ENCODE results near the gene SHISAL1.

SHISAL1 gene

DNA sequence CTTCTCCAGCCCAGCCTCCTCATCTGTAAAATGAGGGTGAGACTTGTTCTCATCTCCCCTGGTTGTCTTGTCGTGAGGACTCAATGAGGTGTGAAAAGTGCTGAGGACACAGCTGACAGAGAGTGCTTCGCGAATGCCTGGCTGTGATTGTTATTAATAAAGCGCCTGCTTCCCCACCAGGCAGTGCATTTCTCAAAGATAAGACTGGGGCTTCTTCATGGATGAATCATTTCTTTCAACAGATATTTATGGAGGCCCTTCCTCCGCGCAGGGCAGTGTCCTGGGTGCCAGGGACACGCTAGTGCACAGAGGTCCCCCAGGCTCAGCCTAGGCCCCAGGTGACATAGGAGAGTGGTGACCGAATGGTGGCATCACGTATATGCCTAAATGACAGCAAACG, 34.3 kb upstream of the SHISAL1 start:
- FAIRE-seq: no peak
- TF ChIP-seq TAF1 (IDR thresholded peaks at IDR 0.05; ENCODE audit: low read depth, low read length): no peak
- no peak for TF ChIP-seq POLR2AphosphoS5 (IDR thresholded peaks at IDR 0.05; ENCODE audit: low read depth, low read length)

DNA sequence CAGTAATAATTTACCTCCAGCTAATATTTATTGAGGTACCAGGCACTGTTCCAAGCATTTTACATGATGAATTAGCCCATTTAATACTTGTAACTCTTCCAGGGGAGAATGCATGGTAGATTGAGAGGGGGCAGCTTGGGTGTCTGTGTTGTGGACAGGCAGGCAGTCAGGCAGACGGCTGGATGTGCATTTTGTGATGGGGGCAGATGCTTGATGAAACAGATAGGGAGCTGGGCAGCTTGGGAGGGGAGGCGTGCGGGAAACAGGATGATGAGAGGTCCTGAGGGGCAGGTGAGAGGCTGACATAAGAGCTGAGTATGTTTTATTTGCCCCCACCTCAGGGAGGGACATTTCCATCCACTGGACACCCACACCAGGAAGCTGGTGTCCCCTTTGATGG, 33.1 kb upstream of the SHISAL1 start:
- no peak for FAIRE-seq
- no peak for TF ChIP-seq POLR2A (IDR thresholded peaks at IDR 0.05; ENCODE audit: low read depth, low read length)
- no peak for TF ChIP-seq POU2F2 (IDR thresholded peaks at IDR 0.05; ENCODE audit: low read depth, low read length)
- TF ChIP-seq TAF1 (IDR thresholded peaks at IDR 0.05; ENCODE audit: low read depth, low read length): no peak
- TF ChIP-seq PAX5 (IDR thresholded peaks at IDR 0.05; ENCODE audit: insufficient read depth, low read length, severe bottlenecking): no peak

More for the DNA sequence above, 34.3 kb upstream of the SHISAL1 start:
- no peak for DNase-seq (ENCODE audit: insufficient read length, low spot score)

GRCh38 chr22:44344407-44344806, 31.7 kb upstream of the SHISAL1 start:
- DNase-seq (ENCODE audit: insufficient read length, low spot score): no peak
- no peak for FAIRE-seq
- no peak for TF ChIP-seq SPI1 (IDR thresholded peaks at IDR 0.05; ENCODE audit: low read depth, low read length)
- no peak for TF ChIP-seq TAF1 (IDR thresholded peaks at IDR 0.05; ENCODE audit: low read depth, low read length)
- no peak for TF ChIP-seq POLR2A (IDR thresholded peaks at IDR 0.05; ENCODE audit: low read depth, low read length)
- no peak for TF ChIP-seq POLR2AphosphoS5 (IDR thresholded peaks at IDR 0.05; ENCODE audit: low read depth, low read length)
- TF ChIP-seq PAX5 (IDR thresholded peaks at IDR 0.05; ENCODE audit: insufficient read depth, low read length, severe bottlenecking): no peak
- no peak for TF ChIP-seq POU2F2 (IDR thresholded peaks at IDR 0.05; ENCODE audit: low read depth, low read length)

More for the DNA sequence above, 33.1 kb upstream of the SHISAL1 start:
- DNase-seq (ENCODE audit: insufficient read length, low spot score): no peak

DNA sequence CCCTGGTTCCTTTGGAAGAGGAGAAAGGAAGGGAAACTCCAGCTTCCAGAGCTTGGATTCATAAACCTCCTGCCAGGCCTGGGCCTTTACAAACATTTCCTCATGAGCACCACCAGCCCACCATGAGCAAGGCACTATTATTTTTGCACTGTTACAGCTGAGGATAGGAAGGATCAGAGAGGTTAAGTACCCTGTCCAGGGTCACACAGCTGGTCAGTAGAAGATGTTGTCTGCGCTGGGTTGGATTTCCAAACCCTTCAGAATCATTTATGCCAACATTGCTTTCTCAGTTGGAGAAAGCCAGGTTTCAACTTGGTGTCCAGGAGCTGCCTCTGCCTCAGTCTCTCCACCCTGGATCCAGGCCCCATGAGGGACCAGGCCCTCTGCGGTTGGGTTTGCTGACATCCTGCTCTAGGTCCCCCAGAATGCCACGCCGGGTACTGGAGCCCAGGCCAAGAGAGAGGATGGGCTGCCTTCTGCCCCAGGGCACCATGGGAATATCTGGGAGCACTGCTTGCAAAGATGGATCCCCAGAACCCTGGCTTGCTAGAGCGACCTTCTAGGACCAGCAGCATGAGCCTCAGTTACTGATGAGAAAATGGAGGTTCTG, 29.7 kb upstream of the SHISAL1 start:
- DNase-seq (ENCODE audit: insufficient read length, low spot score) (no peak), FAIRE-seq (no peak)
- TF ChIP-seq SPI1 (IDR thresholded peaks at IDR 0.05; ENCODE audit: low read depth, low read length): no peak
- TF ChIP-seq TAF1 (IDR thresholded peaks at IDR 0.05; ENCODE audit: low read depth, low read length): no peak
- no peak for TF ChIP-seq POLR2A (IDR thresholded peaks at IDR 0.05; ENCODE audit: low read depth, low read length)
- TF ChIP-seq POU2F2 (IDR thresholded peaks at IDR 0.05; ENCODE audit: low read depth, low read length): no peak
- TF ChIP-seq POLR2AphosphoS5 (IDR thresholded peaks at IDR 0.05; ENCODE audit: low read depth, low read length): no peak
- TF ChIP-seq PAX5 (IDR thresholded peaks at IDR 0.05; ENCODE audit: insufficient read depth, low read length, severe bottlenecking): no peak

DNA sequence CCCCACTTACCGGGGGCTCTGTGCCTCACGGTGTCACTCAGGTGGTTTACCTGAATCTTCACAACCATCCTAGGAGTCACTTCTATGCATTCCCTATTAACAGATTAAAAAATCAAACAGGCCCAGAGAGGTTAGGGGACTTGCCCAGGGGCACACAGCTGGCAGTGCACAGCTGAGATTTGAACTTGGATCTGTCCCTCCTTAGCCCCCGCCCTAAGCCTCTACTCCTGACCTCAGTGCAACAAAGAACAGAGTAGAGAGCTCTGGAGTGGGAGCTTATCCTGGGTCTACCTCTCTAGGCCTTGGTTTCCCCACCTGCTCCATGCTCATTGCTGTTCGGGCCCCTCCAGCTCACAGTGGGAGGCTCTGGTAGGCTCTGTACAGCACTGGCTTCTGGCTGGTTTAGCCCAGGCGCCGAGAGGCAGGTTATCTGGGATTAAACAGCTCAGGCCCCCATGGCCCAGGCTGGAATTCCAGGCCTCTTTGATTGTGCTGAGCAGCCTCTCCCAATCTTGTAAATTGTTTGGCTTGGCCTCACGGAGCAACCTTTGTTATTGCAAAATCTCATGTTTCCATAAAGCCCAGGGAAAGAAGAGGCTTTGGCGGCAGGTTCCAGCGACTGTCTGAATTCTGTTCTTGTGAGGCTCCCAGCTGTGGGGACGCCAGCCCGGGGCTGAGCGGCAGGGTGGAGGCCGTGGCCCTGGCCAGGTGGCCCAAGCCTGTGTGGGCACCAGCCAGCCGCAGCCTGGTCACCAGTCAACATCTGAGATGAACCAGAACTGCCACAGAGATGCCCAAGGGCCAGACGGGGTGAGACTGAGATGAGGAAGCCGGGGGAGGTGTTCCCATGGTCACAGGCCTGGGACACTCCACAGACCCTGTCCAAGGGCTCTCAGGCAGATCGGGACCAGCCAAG, 28.9 kb upstream of the SHISAL1 start:
- FAIRE-seq: no peak
- TF ChIP-seq POLR2A (IDR thresholded peaks at IDR 0.05; ENCODE audit: low read depth, low read length) (no peak), SPI1 (IDR thresholded peaks at IDR 0.05; ENCODE audit: low read depth, low read length) (no peak), POLR2AphosphoS5 (IDR thresholded peaks at IDR 0.05; ENCODE audit: low read depth, low read length) (no peak), PAX5 (IDR thresholded peaks at IDR 0.05; ENCODE audit: insufficient read depth, low read length, severe bottlenecking) (no peak), POU2F2 (IDR thresholded peaks at IDR 0.05; ENCODE audit: low read depth, low read length) (no peak), TAF1 (IDR thresholded peaks at IDR 0.05; ENCODE audit: low read depth, low read length) (no peak)
- DNase-seq (ENCODE audit: insufficient read length, low spot score): no peak

DNA sequence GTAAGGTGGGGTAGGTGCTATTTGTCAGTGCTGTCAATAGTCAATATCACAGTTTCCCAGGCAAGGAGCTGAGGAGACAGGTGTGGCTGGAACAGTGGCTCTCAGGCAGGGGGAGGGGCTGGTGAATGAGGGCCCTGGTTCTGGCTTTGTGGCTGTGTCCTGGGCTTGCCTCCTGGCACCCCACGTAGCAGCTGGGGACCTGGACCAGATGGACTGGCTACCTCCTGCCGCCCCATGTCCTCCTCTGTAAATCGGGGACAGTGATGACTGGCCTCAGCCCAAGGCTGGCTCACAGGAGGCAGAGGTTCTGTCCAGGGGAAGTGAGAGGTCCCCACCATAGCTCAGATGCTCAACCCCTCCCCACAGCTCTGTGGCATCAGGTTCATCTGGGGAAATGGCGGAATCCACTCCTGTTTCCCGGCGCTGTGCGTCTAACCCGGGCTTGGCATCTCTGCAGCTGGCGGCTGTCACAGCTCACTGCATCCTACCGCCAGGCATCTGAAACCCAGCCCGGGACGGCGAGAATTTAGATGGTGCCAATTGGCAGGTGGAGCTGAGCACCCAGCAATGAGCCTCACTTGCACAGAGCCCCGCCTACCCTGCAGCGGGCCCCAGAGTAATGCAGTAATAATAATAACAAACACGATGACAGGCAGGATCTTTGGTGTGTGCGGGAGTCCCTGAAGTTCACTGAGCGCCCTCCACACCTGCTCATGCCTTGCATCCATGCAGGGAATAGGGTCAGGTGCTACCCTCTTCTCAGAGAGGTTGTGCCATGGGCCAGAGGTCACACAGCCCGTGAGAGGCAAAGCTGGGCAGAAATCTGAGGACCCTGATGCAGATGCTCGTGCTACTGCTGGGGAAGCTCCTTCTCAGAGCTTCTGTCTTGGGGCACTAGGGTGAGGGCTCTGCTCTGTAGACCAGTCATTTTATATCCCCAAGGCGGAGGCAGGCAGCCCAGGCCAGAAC, 27.8 kb upstream of the SHISAL1 start:
- DNase-seq (ENCODE audit: insufficient read length, low spot score) (no peak), FAIRE-seq (no peak)
- TF ChIP-seq SPI1 (IDR thresholded peaks at IDR 0.05; ENCODE audit: low read depth, low read length) (no peak), POLR2AphosphoS5 (IDR thresholded peaks at IDR 0.05; ENCODE audit: low read depth, low read length) (no peak), PAX5 (IDR thresholded peaks at IDR 0.05; ENCODE audit: insufficient read depth, low read length, severe bottlenecking) (no peak), TAF1 (IDR thresholded peaks at IDR 0.05; ENCODE audit: low read depth, low read length) (no peak), POLR2A (IDR thresholded peaks at IDR 0.05; ENCODE audit: low read depth, low read length) (no peak), POU2F2 (IDR thresholded peaks at IDR 0.05; ENCODE audit: low read depth, low read length) (no peak)

GRCh38 chr22:44338906-44339305, 26.2 kb upstream of the SHISAL1 start:
- DNase-seq (ENCODE audit: insufficient read length, low spot score) (no peak), FAIRE-seq (no peak)
- TF ChIP-seq TAF1 (IDR thresholded peaks at IDR 0.05; ENCODE audit: low read depth, low read length) (no peak), SPI1 (IDR thresholded peaks at IDR 0.05; ENCODE audit: low read depth, low read length) (no peak), POU2F2 (IDR thresholded peaks at IDR 0.05; ENCODE audit: low read depth, low read length) (no peak), POLR2AphosphoS5 (IDR thresholded peaks at IDR 0.05; ENCODE audit: low read depth, low read length) (no peak), POLR2A (IDR thresholded peaks at IDR 0.05; ENCODE audit: low read depth, low read length) (no peak), PAX5 (IDR thresholded peaks at IDR 0.05; ENCODE audit: insufficient read depth, low read length, severe bottlenecking) (no peak)

GRCh38 chr22:44338177-44338810, 25.5 kb upstream of the SHISAL1 start:
- FAIRE-seq: no peak
- no peak for DNase-seq (ENCODE audit: insufficient read length, low spot score)
- no peak for TF ChIP-seq POLR2AphosphoS5 (IDR thresholded peaks at IDR 0.05; ENCODE audit: low read depth, low read length)
- no peak for TF ChIP-seq POLR2A (IDR thresholded peaks at IDR 0.05; ENCODE audit: low read depth, low read length)
- no peak for TF ChIP-seq SPI1 (IDR thresholded peaks at IDR 0.05; ENCODE audit: low read depth, low read length)
- TF ChIP-seq POU2F2 (IDR thresholded peaks at IDR 0.05; ENCODE audit: low read depth, low read length): no peak
- TF ChIP-seq PAX5 (IDR thresholded peaks at IDR 0.05; ENCODE audit: insufficient read depth, low read length, severe bottlenecking): no peak
- TF ChIP-seq TAF1 (IDR thresholded peaks at IDR 0.05; ENCODE audit: low read depth, low read length): no peak
